ENCODE results near the gene OR4F15. TPM values are rescaled to one million over a fixed set of nuclear protein-coding genes. Genes with fewer than 3 reads are reported as not detected.

OR4F15 gene
- total and polyA plus RNA-seq, 2 of the 8 experiments (the other 6 are each of a cell fraction or from before 2014, with no cell fraction given): not detected

GRCh38 chr15:101813803-101814534 lies 2.0 kb downstream of the OR4F15 start (continued):
- TF ChIP-seq GTF2F1 (IDR thresholded peaks at IDR 0.05; ENCODE audit: borderline replicate concordance, low read depth, low read length): no peak
- TF ChIP-seq RXRA (IDR thresholded peaks at IDR 0.05; ENCODE audit: insufficient read depth, low read depth, low read length): no peak
- TF ChIP-seq ZNF274 (IDR thresholded peaks at IDR 0.05; ENCODE audit: borderline replicate concordance, extremely low read depth, low read length): no peak
- TF ChIP-seq CEBPB (IDR thresholded peaks at IDR 0.05; ENCODE audit: low read depth, low read length): no peak
